Dermis microvascular lymphatic vessel endothelial cell (primary cell): Measurements from ENCODE around the gene TRIM25. TPM values are rescaled to one million over a fixed set of nuclear protein-coding genes. Genes with fewer than 3 reads are reported as not detected.

Experiments
- DNase-seq, 2 donors: peaks; one replicate each; pipeline versions ENCODE4 v3.0.0 to v3.0.0-alpha.2; 2010; ENCODE audit warnings: low read depth in 2 of 2
- total RNA-seq: library from RNA; depleted of rRNA; stranded (reverse); fragments of >200 nt; gene quantifications from 2 replicates; pipeline ENCODE4 v1.2.1, GENCODE V29; 2014

The TRIM25 gene
- total RNA-seq, 1 donor from 2014 or later: 24.1 TPM

- no peak for DNase-seq
These were observed 17.5 kb downstream of the TRIM25 start for GRCh38 chr17:56896217-56896967.

- no peak for DNase-seq
These were observed 18.9 kb downstream of the TRIM25 start for GRCh38 chr17:56894859-56895455.

GRCh38 chr17:56893503-56893902 is 20.3 kb downstream of the TRIM25 start:
- DNase-seq: no peak

GRCh38 chr17:56892333-56892732 is 21.5 kb downstream of the TRIM25 start:
- DNase-seq: no peak

GRCh38 chr17:56891751-56892150 is 22.1 kb downstream of the TRIM25 start:
- DNase-seq: peak in 1 of 2 donors; percentile 51

GRCh38 chr17:56890906-56891674 is 22.8 kb downstream of the TRIM25 start:
- DNase-seq: no peak

- DNase-seq: no peak
These were observed 23.5 kb downstream of the TRIM25 start for GRCh38 chr17:56890390-56890789.

- no peak for DNase-seq
These were observed 26.0 kb downstream of the TRIM25 start for GRCh38 chr17:56887552-56888467.

GRCh38 chr17:56887105-56887504 is 26.7 kb downstream of the TRIM25 start:
- no peak for DNase-seq

- DNase-seq: no peak
These were observed 27.5 kb downstream of the TRIM25 start for GRCh38 chr17:56886288-56886731.

- DNase-seq: no peak
These were observed 28.6 kb downstream of the TRIM25 start for GRCh38 chr17:56885312-56885657.

- no peak for DNase-seq
These were observed 29.2 kb downstream of the TRIM25 start for GRCh38 chr17:56884483-56885311.

GRCh38 chr17:56883616-56884015 is 30.2 kb downstream of the TRIM25 start:
- DNase-seq: no peak

GRCh38 chr17:56881685-56882295 is 32.1 kb downstream of the TRIM25 start:
- no peak for DNase-seq

- no peak for DNase-seq
These were observed 33.3 kb downstream of the TRIM25 start for GRCh38 chr17:56880571-56880970.

- DNase-seq: no peak
These were observed 33.7 kb downstream of the TRIM25 start for GRCh38 chr17:56880133-56880532.

GRCh38 chr17:56879280-56879679 is 34.6 kb downstream of the TRIM25 start:
- no peak for DNase-seq

- no peak for DNase-seq
These were observed 37.1 kb downstream of the TRIM25 start for GRCh38 chr17:56876766-56877179.

- no peak for DNase-seq
These were observed 43.7 kb downstream of the TRIM25 start for GRCh38 chr17:56870081-56870651.

GRCh38 chr17:56868716-56869115 is 45.1 kb downstream of the TRIM25 start:
- DNase-seq: no peak
